GM12873 (cell line): ENCODE measurements around the gene PRKCE.

Experiments used
- TF ChIP-seq, protein P1 (sequence below): IDR thresholded peaks from 2 replicates; pipeline ENCODE4 v1.5.1; 2012; ENCODE audit warnings: low read depth, mild to moderate bottlenecking, moderate library complexity, low read length, control low read depth; ENCODE audit not compliant: insufficient read depth; ENCODE audit errors: missing control alignments

The PRKCE gene

DNA sequence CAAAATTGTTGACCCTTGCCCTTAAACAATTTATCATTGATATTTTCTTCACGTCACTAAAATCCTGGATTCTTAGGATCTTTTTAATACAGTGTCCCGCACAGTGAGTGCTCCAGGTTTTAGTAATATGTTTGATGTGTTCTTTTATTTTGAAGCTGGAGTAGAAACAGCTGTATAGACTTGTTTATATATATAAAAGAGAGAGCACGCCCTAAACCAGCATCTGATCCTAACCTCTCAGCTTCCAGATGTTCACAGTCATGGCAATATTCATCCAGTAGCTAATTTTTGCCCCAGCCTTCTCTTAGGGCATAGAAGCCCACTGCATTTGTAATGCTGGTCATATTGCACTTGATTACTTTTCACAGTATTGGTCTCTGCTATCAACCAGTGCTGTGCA lies 475.7 kb downstream of the PRKCE start:
- TF ChIP-seq, protein P1, sequence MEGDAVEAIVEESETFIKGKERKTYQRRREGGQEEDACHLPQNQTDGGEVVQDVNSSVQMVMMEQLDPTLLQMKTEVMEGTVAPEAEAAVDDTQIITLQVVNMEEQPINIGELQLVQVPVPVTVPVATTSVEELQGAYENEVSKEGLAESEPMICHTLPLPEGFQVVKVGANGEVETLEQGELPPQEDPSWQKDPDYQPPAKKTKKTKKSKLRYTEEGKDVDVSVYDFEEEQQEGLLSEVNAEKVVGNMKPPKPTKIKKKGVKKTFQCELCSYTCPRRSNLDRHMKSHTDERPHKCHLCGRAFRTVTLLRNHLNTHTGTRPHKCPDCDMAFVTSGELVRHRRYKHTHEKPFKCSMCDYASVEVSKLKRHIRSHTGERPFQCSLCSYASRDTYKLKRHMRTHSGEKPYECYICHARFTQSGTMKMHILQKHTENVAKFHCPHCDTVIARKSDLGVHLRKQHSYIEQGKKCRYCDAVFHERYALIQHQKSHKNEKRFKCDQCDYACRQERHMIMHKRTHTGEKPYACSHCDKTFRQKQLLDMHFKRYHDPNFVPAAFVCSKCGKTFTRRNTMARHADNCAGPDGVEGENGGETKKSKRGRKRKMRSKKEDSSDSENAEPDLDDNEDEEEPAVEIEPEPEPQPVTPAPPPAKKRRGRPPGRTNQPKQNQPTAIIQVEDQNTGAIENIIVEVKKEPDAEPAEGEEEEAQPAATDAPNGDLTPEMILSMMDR, result no peak

DNA sequence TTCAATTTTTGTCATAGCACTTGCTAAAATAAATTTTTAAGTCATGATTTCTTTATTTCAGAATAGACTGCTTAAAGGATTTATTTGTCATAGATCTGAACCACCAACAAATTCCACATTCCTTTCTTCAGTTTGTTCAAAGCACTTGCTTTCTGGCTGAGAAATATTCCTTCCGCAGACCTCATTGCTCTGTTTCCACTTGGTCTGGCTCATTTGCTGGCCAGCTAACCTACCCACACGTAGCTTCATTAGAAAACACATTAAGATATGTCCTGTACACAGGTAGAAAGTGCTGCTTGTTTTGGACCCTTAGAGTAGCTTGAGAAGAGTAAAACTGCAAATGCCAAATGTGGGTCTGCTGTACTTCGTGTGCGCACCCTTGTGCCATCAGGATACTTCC lies 479.0 kb downstream of the PRKCE start:
- TF ChIP-seq, protein P1, result no peak

DNA sequence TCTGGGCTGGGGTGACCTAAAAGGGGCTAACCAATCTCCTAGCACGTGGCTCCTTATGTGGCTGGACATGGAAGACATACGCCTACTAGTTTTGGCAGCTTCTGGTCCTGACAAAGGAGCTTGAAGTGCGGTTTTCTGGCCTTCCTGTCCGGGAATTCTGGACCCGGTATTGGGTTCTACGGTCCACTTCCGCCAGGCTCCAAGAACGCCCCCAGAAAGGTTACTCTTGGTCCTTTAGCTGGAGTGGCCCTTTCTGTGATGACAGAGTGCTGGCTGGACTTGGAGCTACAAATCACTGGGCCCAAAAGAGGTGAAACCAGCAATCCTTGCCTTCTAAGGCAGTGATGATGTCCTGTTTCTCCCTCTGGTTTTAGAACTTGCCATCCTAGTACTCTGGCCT lies 481.5 kb downstream of the PRKCE start:
- TF ChIP-seq, protein P1, result no peak

DNA sequence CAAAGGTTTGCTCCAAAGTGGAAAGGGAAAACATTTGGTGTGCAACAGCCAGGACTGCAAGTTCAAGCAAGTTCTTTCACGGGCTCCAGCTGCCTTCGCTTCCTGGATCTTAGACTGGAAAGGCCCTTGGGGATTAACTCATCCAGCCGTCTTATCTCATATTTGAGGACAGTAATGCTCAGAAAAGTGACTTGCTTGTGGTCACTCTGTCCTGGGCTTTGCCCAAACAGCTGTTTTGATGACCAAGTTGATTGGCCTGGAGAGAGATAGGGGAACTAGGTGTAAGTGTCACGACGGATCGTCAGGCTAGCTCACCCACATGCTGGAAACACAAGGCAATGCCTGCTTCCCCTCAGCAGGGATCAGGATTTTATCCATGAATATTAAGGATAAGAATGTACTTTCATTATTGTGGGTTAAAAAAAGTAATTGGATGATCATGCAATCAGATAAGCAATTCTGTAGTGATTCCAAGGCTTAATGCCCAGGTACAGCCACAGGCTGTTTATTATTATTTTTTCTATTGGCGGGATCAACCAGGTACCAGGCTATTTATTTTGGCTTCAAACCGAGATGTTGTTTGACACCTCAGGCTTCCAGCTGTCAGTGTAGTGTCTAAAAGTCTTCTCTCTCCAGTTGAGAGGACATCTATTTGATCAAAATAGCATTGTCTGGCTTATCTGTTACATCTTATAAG lies 483.2 kb downstream of the PRKCE start:
- TF ChIP-seq, protein P1, result no peak

DNA sequence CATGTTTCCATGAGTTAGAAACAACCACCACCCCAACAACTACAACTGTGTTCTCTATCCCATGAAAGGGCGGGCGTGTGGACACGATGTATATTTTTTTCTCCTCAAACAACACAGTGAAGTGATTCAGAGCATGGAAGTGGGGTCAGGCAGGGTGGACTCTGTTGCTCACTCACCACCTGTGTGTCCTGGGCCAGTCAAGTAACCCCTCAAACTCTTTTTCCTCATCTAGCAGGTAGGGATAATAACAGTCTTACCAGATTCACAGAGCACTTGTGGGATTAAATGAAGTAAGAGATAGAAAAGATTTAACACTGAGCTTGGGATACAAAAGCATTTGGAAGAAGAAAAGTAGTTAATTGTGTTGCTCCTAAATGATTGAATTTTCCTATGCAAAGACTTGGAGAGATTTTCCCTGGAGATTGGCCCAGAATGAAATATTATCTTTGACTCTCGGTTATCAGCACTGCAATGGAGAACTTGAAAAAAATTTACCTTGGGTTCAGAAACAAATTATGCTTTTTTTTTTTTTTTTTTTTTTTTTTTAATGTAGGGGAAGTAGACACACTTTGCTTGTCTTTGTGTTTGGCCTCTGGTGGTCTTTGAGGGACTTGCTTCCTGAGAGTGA lies 483.9 kb downstream of the PRKCE start:
- TF ChIP-seq, protein P1, result no peak

DNA sequence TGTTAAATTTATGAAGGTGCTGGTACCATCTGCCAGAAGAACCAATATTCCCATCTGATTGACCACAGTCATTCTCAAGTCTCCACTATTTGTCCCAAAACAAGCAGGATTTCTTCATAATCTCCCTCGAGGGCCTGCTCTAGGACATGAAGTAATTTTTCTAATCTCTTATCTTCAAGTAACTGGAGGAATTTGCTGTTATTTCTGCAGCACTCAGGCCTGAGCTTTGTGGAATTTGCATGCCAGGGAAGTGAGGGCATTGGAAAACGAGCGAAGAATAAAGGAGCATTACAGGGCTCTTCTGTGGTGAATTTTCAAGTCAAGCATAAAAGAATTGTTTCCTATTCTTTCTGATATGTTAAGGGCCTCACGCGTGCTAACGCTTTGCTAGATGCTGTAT lies 484.5 kb downstream of the PRKCE start:
- TF ChIP-seq, protein P1, result no peak

DNA sequence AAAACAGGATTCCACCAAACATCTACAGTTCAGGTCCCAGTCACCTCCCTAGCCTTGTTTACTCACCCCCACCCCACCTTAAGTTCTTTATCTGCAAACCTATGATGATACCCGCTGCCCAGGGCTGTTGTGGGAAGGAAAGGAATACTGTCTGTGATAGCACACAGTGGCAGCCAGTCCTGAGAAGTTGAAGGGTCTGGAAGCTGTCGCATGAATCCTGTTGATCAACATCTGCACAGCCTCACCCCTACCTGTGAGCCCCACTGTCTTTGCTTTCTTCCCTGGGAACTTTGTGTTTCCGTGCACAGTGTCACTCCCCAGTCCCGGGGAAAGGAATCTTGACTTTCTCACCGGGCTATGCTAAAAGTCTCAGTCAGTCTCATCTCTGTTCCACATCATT lies 485.0 kb downstream of the PRKCE start:
- TF ChIP-seq, protein P1, result no peak
